Esophagus muscularis mucosa (tissue), 3 donors: ENCODE measurements around the gene SKP2.

Experiments used
- CTCF ChIP-seq, 3 experiments: fragments of 200-600 bp in 2 of 3; fragments of 450-650 bp in 1 of 3; sonication (generic) in 2 of 3; IDR thresholded peaks; one replicate each; pipeline ENCODE4 v1.5.1; 2017 to 2019; ENCODE audit warnings: antibody characterized with exemption in 3 of 3, mild to moderate bottlenecking in 2 of 3, moderate library complexity in 1 of 3
- POLR2A ChIP-seq: fragments of 450-650 bp; IDR thresholded peaks from one replicate; pipeline ENCODE4 v1.6.1; 2017; ENCODE audit warnings: antibody characterized with exemption, moderate library complexity, mild to moderate bottlenecking, low read depth

DNA sequence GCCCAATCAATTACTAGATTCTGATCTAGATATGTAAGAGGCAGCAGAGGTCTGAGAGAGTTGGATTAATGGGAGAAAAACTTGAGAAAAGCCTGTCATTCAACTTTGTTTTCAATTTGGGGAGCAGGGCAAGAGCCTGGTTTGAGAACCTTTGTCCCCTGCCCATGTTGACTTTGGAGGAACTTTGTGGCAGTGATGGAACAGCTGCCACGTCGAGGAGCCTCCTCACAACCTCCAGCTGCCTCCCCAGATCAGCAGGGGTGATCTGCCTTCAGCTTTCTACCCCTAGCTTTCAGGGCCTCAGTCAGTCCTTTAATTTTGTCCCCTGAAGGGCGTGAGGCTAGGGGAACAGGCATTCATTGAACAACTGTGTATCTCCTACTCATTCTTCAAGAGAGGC is 8.7 kb downstream of the SKP2 start:
- TF ChIP-seq CTCF (IDR thresholded peaks at IDR 0.05) (no peak), POLR2A (no peak)
